Natural killer cell (primary cell): ENCODE measurements around the gene OSBPL3. TPM values are rescaled to one million over a fixed set of nuclear protein-coding genes. Genes with fewer than 3 reads are reported as not detected.

Source experiments
- ATAC-seq, 3 donors: fragments of 150-1000 bp in 2 of 3; fragments of 200-7000 bp in 1 of 3; cut with Tn5 transposase; 1 replicate in 1 of 3; 2 replicates in 2 of 3; pipeline ENCODE4 v1.10.0; 2021; ENCODE audit warnings: mild to moderate bottlenecking in 2 of 3, moderate library complexity in 2 of 3
- DNase-seq, 2 donors: peaks; one replicate each; pipeline versions ENCODE4 v3.0.0 to v3.0.0-alpha.2; 2013 to 2021; ENCODE audit warnings: mixed read lengths in 1 of 2
- H3K27ac ChIP-seq: one replicate; pipeline ENCODE4 v1.5.1; 2013; ENCODE audit warnings: mild to moderate bottlenecking, low read length
- H3K27me3 ChIP-seq: one replicate; pipeline ENCODE4 v1.6.1; 2013; ENCODE audit warnings: low read length; ENCODE audit not compliant: control insufficient read depth, insufficient read depth
- H3K36me3 ChIP-seq: one replicate; pipeline ENCODE4 v1.6.1; 2013; ENCODE audit warnings: low read length; ENCODE audit not compliant: control insufficient read depth, insufficient read depth
- H3K4me1 ChIP-seq: one replicate; pipeline ENCODE4 v1.6.1; 2013; ENCODE audit warnings: low read length; ENCODE audit not compliant: control insufficient read depth, insufficient read depth
- H3K4me3 ChIP-seq: one replicate; pipeline ENCODE4 v1.5.1; 2013; ENCODE audit warnings: low read length
- H3K9me3 ChIP-seq: one replicate; pipeline ENCODE4 v1.6.1; 2013; ENCODE audit warnings: low read length; ENCODE audit not compliant: control insufficient read depth, insufficient read depth
- H3K27ac Mint-ChIP-seq, 2 donors: one replicate each; pipeline ENCODE4 v1.8.0; 2022; ENCODE audit warnings: mild to moderate bottlenecking in 2 of 2, mixed read lengths in 2 of 2, moderate library complexity in 1 of 2
- H3K27me3 Mint-ChIP-seq, 2 donors: one replicate each; pipeline ENCODE4 v1.8.0; 2022; ENCODE audit warnings: low read depth in 2 of 2, mixed read lengths in 2 of 2
- H3K36me3 Mint-ChIP-seq: one replicate; pipeline ENCODE4 v1.8.0; 2022; ENCODE audit warnings: mixed read lengths
- H3K4me1 Mint-ChIP-seq, 2 donors: one replicate each; pipeline ENCODE4 v1.8.0; 2022; ENCODE audit warnings: mixed read lengths in 2 of 2
- H3K4me3 Mint-ChIP-seq: one replicate; pipeline ENCODE4 v1.8.0; 2022; ENCODE audit warnings: mild to moderate bottlenecking, moderate library complexity, mixed read lengths
- H3K9me3 Mint-ChIP-seq, 2 donors: one replicate each; pipeline ENCODE4 v1.8.0; 2022; ENCODE audit warnings: mixed read lengths in 2 of 2
- CTCF ChIP-seq: fragments of 200-600 bp; IDR thresholded peaks from one replicate; pipeline ENCODE4 v1.8.0; 2022; ENCODE audit warnings: antibody characterized with exemption
- WGBS: methylation state at CpG from one replicate; pipeline ENCODE4 v1.1.7; 2013; ENCODE audit warnings: missing lambda C conversion rate; ENCODE audit not compliant: insufficient coverage; 5-methylcytosine and 5-hydroxymethylcytosine counted together
- intact Hi-C: fragments of 100-400 bp; cut with micrococcal nuclease; formaldehyde crosslinking; loops from one replicate; pipeline ENCODE4 v1.14.2; 2022
- total RNA-seq, 4 donors: library from RNA; stranded (reverse); fragments of 120-200 nt in 1 of 4; gene quantifications; one replicate each; pipeline versions ENCODE4 v1.2.3 to v1.2.4, GENCODE V29; 2013 to 2022

OSBPL3 gene
- total RNA-seq, 3 donors from 2014 or later (not counting 1 experiment from before 2014, with no cell fraction given) = 50.7 to 99.1 (median 65.1) TPM

DNA sequence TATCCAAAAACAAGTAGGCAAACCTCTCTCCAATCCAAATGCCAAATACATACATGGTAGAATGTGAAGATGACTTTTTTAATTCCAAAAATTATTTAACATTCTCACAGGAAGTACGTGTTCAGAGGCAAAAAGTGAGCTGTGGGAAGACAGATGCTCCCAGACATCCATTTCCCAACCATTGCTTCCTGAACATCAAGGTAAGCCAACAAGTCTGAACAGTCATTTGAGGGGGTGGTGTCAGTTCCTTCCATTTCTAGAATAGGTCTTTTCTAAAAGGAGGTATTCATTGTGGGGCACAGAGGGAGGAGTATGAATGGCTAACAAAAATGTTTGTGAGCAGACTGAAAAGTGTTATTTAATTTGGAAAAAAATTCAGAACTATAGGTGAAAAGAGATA, 49.1 kb downstream of the OSBPL3 start:
- Histone ChIP-seq H3K4me1 (peaks cover 3% of the 10 kb centered on the region), H3K36me3 (no peaks in the 10 kb centered on the region), H3K27me3 (no peaks in the 10 kb centered on the region), H3K4me3 (no peak overlapping the region), H3K27ac (no peak overlapping the region), H3K9me3 (no peaks in the 10 kb centered on the region)
- Mint-ChIP-seq H3K27ac (no peak overlapping the region), H3K9me3 (no peaks in the 10 kb centered on the region), H3K36me3 (no peaks in the 10 kb centered on the region), H3K4me3 (no peak overlapping the region), H3K4me1 (peaks cover 43 to 85% of the 10 kb centered on the region in 2 donors), H3K27me3 (no peaks in the 10 kb centered on the region)
- no peak for TF ChIP-seq CTCF
- ATAC-seq = no peak
- intact Hi-C loops = no loop called here
- no peak for DNase-seq
- 100% methylated on average over 1 of the region's 1 CpG for WGBS

GRCh38 chr7:24926623-24927524, 53.1 kb downstream of the OSBPL3 start:
- Mint-ChIP-seq H3K27ac (peak overlapping the region; percentile 12 to 50), H3K27me3 (no peaks in the 10 kb centered on the region), H3K36me3 (no peaks in the 10 kb centered on the region), H3K4me3 (no peak overlapping the region), H3K9me3 (no peaks in the 10 kb centered on the region), H3K4me1 (peaks cover 53 to 92% of the 10 kb centered on the region in 2 donors)
- DNase-seq (no peak), ATAC-seq (no peak)
- H3K27me3 ChIP-seq = no peaks in the 10 kb centered on the region
- 84% methylated on average over 4 of the region's 5 CpGs for WGBS
- no peak overlapping the region for H3K27ac ChIP-seq
- intact Hi-C loops = no loop called here
- TF ChIP-seq CTCF = no peak
- peaks cover 13% of the 10 kb centered on the region for H3K4me1 ChIP-seq
- H3K36me3 ChIP-seq = no peaks in the 10 kb centered on the region
- H3K9me3 ChIP-seq = no peaks in the 10 kb centered on the region
- H3K4me3 ChIP-seq = no peak overlapping the region

- Histone ChIP-seq H3K9me3 (no peaks in the 10 kb centered on the region), H3K4me3 (no peak overlapping the region), H3K36me3 (no peaks in the 10 kb centered on the region), H3K27me3 (no peaks in the 10 kb centered on the region), H3K27ac (peak overlapping the region; percentile 39), H3K4me1 (peaks cover 20% of the 10 kb centered on the region)
- H3K27ac Mint-ChIP-seq = peak overlapping the region in 1 of 2 donors; percentile 81
- intact Hi-C loops = no loop called here
- DNase-seq (peak in 1 of 2 donors; percentile 28), ATAC-seq (peak in 2 of 3 donors; percentile 33 to 50)
- no peaks in the 10 kb centered on the region for H3K27me3 Mint-ChIP-seq
- no peaks in the 10 kb centered on the region for H3K36me3 Mint-ChIP-seq
- TF ChIP-seq CTCF = no peak
- H3K9me3 Mint-ChIP-seq = no peaks in the 10 kb centered on the region
- WGBS = 80% methylated on average over 7 of the region's 7 CpGs
- H3K4me1 Mint-ChIP-seq = peaks cover 65 to 96% of the 10 kb centered on the region in 2 donors
- no peak overlapping the region for H3K4me3 Mint-ChIP-seq
These were observed 55.6 kb downstream of the OSBPL3 start for GRCh38 chr7:24924375-24924774.
